HepG2 (cell line): ENCODE data around the gene KCNAB1. TPM values are rescaled to one million over a fixed set of nuclear protein-coding genes. Genes with fewer than 3 reads are reported as not detected.

Experiments
- ATAC-seq: fragments of 200-7000 bp; cut with Tn5 transposase; 3 replicates; pipeline ENCODE4 v1.9.1; 2020; ENCODE audit warnings: mild to moderate bottlenecking, moderate library complexity
- BruUV-seq: library from RNA; stranded (reverse); fragments of 400-500 nt; replicated peaks from 2 replicates; lab custom pipeline; 2021; lab: Mats Ljungman, UMichigan
- CTCF ChIA-PET: fragments of 300-600 bp; formaldehyde crosslinking; extraction: SDS; loops from one replicate; lab custom pipeline; 2021; ENCODE audit warnings: low total read pairs, inconsistent platforms, low intra/inter-chr PET ratio; lab: Yijun Ruan, JAX
- POLR2A ChIA-PET: fragments of 350-600 bp; sonication (Branson Sonifier 250); formaldehyde crosslinking; loops from one replicate; lab custom pipeline; 2020; ENCODE audit warnings: antibody characterized with exemption, inconsistent platforms; lab: Yijun Ruan, JAX
- DNase-seq: peaks from one replicate; pipeline ENCODE4 v3.0.0-alpha.2; 2015; ENCODE audit warnings: low spot score
- FAIRE-seq: peaks from 3 replicates; lab custom pipeline; 2011; peaks lifted over from hg19 to GRCh38; lab: Jason Lieb, UNC
- H2AFZ ChIP-seq: one replicate; pipeline ENCODE4 v1.6.1; 2011; ENCODE audit warnings: low read length, inconsistent platforms
- H3K27ac ChIP-seq: fragments of 300-600 bp; 3 replicates; pipeline ENCODE4 v1.8.0; 2011; ENCODE audit warnings: mixed run types, mild to moderate bottlenecking, mixed read lengths, low read length, inconsistent platforms; ENCODE audit not compliant: insufficient read depth; ENCODE audit errors: extremely low read length
- H3K27me3 ChIP-seq, 2 experiments: fragments of 200-600 bp in 1 of 2; 2 replicates in 1 of 2; 3 replicates in 1 of 2; pipeline versions ENCODE4 v1.6.0 to v1.8.0; 2011; ENCODE audit warnings: low read length in 2 of 2, mild to moderate bottlenecking in 2 of 2, moderate library complexity in 2 of 2, inconsistent platforms in 1 of 2; ENCODE audit not compliant: insufficient read depth in 2 of 2, control insufficient read depth in 1 of 2
- H3K36me3 ChIP-seq, 2 experiments: fragments of 200-600 bp in 1 of 2; replicated peaks in 1 of 2; 2 replicates in 1 of 2; 3 replicates in 1 of 2; pipeline versions ENCODE4 v1.5.1 to v1.8.0; 2011; ENCODE audit warnings: low read length in 2 of 2, inconsistent platforms in 1 of 2; ENCODE audit not compliant: insufficient read depth in 2 of 2, control insufficient read depth in 1 of 2
- H3K4me1 ChIP-seq: 2 replicates; pipeline ENCODE4 v1.5.1; 2012; ENCODE audit warnings: low read length, inconsistent platforms; ENCODE audit not compliant: insufficient read depth
- H3K4me2 ChIP-seq: 2 replicates; pipeline ENCODE4 v1.6.0; 2011; ENCODE audit warnings: low read depth, low read length, inconsistent platforms
- H3K4me3 ChIP-seq, 3 experiments: fragments of 200-600 bp in 1 of 3; sonication (generic), shearing (Covaris generic) in 1 of 3; replicated peaks in 1 of 3; 2 replicates each; pipeline ENCODE4 v1.5.1; 2011 to 2016; ENCODE audit warnings: low read length in 3 of 3, inconsistent platforms in 2 of 3, low read depth in 2 of 3, mild to moderate bottlenecking in 2 of 3, control low read depth in 1 of 3, mixed read lengths in 1 of 3; ENCODE audit not compliant: insufficient read depth in 1 of 3
- H3K79me2 ChIP-seq: one replicate; pipeline ENCODE4 v1.6.1; 2011; ENCODE audit warnings: low read length, inconsistent platforms; ENCODE audit not compliant: insufficient read depth
- H3K9ac ChIP-seq: 2 replicates; pipeline ENCODE4 v1.6.0; 2011; ENCODE audit warnings: mild to moderate bottlenecking, low read depth, low read length, inconsistent platforms; ENCODE audit not compliant: insufficient read depth
- H3K9me3 ChIP-seq: 2 replicates; pipeline ENCODE4 v1.5.1; 2012; ENCODE audit warnings: mild to moderate bottlenecking, low read length
- H4K20me1 ChIP-seq: 2 replicates; pipeline ENCODE4 v1.6.0; 2011; ENCODE audit warnings: inconsistent platforms, mild to moderate bottlenecking, low read length, moderate library complexity; ENCODE audit not compliant: insufficient read depth
- CEBPG ChIP-seq: IDR thresholded peaks from 2 replicates; pipeline ENCODE4 v1.6.1; 2016
- CHD4 ChIP-seq: fragments of 200-600 bp; sonication (generic); IDR thresholded peaks from 2 replicates; pipeline ENCODE4 v1.7.0; 2017; ENCODE audit warnings: mild to moderate bottlenecking, low read length, borderline replicate concordance
- CREB1 ChIP-seq, 2 experiments: fragments of 450-650 bp in 1 of 2; IDR thresholded peaks; 2 replicates each; pipeline ENCODE4 v1.6.1; 2016 to 2017; ENCODE audit warnings: control low read depth in 1 of 2, mild to moderate bottlenecking in 1 of 2, missing compliant biosample characterization in 1 of 2, missing genetic modification characterization in 1 of 2
- GZF1 ChIP-seq: sonication (generic); formaldehyde crosslinking; IDR thresholded peaks from 2 replicates; pipeline ENCODE4 v1.5.1; 2020; ENCODE audit warnings: mild to moderate bottlenecking, missing genetic modification reagents
- HES4 ChIP-seq: sonication (generic); formaldehyde crosslinking; IDR thresholded peaks from 2 replicates; pipeline ENCODE4 v1.9.0; 2021; ENCODE audit warnings: mild to moderate bottlenecking, missing genetic modification reagents, borderline replicate concordance
- KMT2B ChIP-seq: IDR thresholded peaks from 2 replicates; pipeline ENCODE4 v1.6.1; 2016; ENCODE audit warnings: missing genetic modification reagents, missing compliant biosample characterization
- MED13 ChIP-seq: sonication (generic); formaldehyde crosslinking; IDR thresholded peaks from 2 replicates; pipeline ENCODE4 v1.5.0; 2020; ENCODE audit warnings: missing genetic modification reagents
- MEF2D ChIP-seq: sonication (generic); formaldehyde crosslinking; IDR thresholded peaks from 2 replicates; pipeline ENCODE4 v1.5.1; 2020; ENCODE audit warnings: mild to moderate bottlenecking, missing genetic modification reagents
- NFE2L2 ChIP-seq: fragments of 150-350 bp; IDR thresholded peaks from 2 replicates; pipeline ENCODE4 v1.6.1; 2014; ENCODE audit warnings: low read length
- NPAS2 ChIP-seq: sonication (generic); formaldehyde crosslinking; IDR thresholded peaks from 2 replicates; pipeline ENCODE4 v1.8.0; 2022; ENCODE audit warnings: mild to moderate bottlenecking, missing genetic modification reagents, borderline replicate concordance
- NRL ChIP-seq: sonication (generic); formaldehyde crosslinking; IDR thresholded peaks from 2 replicates; pipeline ENCODE4 v1.5.0; 2020; ENCODE audit warnings: missing genetic modification reagents, mild to moderate bottlenecking, moderate library complexity, borderline replicate concordance
- POLR2A ChIP-seq, 2 experiments: IDR thresholded peaks; 2 replicates each; pipeline ENCODE4 v1.6.1; 2011; ENCODE audit warnings: low read depth in 2 of 2, low read length in 2 of 2, mild to moderate bottlenecking in 1 of 2, moderate library complexity in 1 of 2; ENCODE audit not compliant: insufficient read depth in 1 of 2
- REL ChIP-seq: sonication (generic); formaldehyde crosslinking; conservative IDR thresholded peaks from 2 replicates; pipeline ENCODE4 v1.8.0; 2022; ENCODE audit warnings: mild to moderate bottlenecking, missing genetic modification reagents, moderate library complexity
- ZBTB38 ChIP-seq: sonication (generic); formaldehyde crosslinking; IDR thresholded peaks from 2 replicates; pipeline ENCODE4 v1.5.1; 2020; ENCODE audit warnings: mild to moderate bottlenecking, missing genetic modification reagents
- ZKSCAN5 ChIP-seq: sonication (generic); formaldehyde crosslinking; IDR thresholded peaks from 2 replicates; pipeline ENCODE4 v1.5.1; 2020; ENCODE audit warnings: mild to moderate bottlenecking, missing genetic modification reagents
- ZNF121 ChIP-seq: sonication (generic); formaldehyde crosslinking; IDR thresholded peaks from 2 replicates; pipeline ENCODE4 v1.5.0; 2020; ENCODE audit warnings: mild to moderate bottlenecking, missing genetic modification reagents
- ZNF234 ChIP-seq: sonication (generic); formaldehyde crosslinking; conservative IDR thresholded peaks from 2 replicates; pipeline ENCODE4 v1.5.1; 2020; ENCODE audit warnings: mild to moderate bottlenecking, missing genetic modification reagents
- ZNF326 ChIP-seq: sonication (generic); formaldehyde crosslinking; IDR thresholded peaks from 2 replicates; pipeline ENCODE4 v1.4.0; 2020; ENCODE audit warnings: missing genetic modification reagents, borderline replicate concordance
- ZNF792 ChIP-seq: IDR thresholded peaks from 2 replicates; pipeline ENCODE4 v1.6.1; 2016
- WGBS: methylation state at CpG from one replicate; pipeline ENCODE4 v1.1.6; 2017; ENCODE audit warnings: low lambda C conversion rate; 5-methylcytosine and 5-hydroxymethylcytosine counted together
- in situ Hi-C: cut with HindIII; loops from 2 replicates; pipeline ENCODE4 v1.10.0; 2017; ENCODE audit warnings: low pct_unique_long_range_greater_than_20kb; ENCODE audit not compliant: extremely low pct_ligation_motif_present
- intact Hi-C: fragments of 100-400 bp; cut with micrococcal nuclease; formaldehyde crosslinking; loops from one replicate; pipeline ENCODE4 v1.10.0; 2022; ENCODE audit not compliant: unreplicated experiment
- polyA plus RNA-seq, 8 experiments: library from polyadenylated mRNA; depleted of rRNA in 3 of 8; stranded (reverse) in 7 of 8; unstranded in 1 of 8; fragments of >200 nt; fragmentation: Illumina TruSeq in 4 of 8; extraction: Trizol in 4 of 8; gene quantifications; 2 replicates each; pipeline versions ENCODE4 v1.2.1 to v1.2.3, GENCODE V29; 2011 to 2016; ENCODE audit warnings: low read depth in 4 of 8, missing spikeins in 1 of 8, mixed read lengths in 1 of 8; ENCODE audit not compliant: insufficient read depth in 1 of 8
- total RNA-seq, 5 experiments: library from RNA; depleted of rRNA; stranded (reverse); fragments of >200 nt; fragmentation: Illumina TruSeq; extraction: Trizol; gene quantifications; 2 replicates each; pipeline ENCODE4 v1.2.3, GENCODE V29; 2016; ENCODE audit warnings: low read depth in 1 of 5
- TF ChIP-seq, protein P1 (sequence below): sonication (generic); formaldehyde crosslinking; conservative IDR thresholded peaks from 2 replicates; pipeline ENCODE4 v1.4.0; 2020; ENCODE audit warnings: missing genetic modification reagents

The KCNAB1 gene
- total and polyA plus RNA-seq, 2 of the 13 experiments (the other 11 are each of a cell fraction or from before 2014, with no cell fraction given), result not detected

DNA sequence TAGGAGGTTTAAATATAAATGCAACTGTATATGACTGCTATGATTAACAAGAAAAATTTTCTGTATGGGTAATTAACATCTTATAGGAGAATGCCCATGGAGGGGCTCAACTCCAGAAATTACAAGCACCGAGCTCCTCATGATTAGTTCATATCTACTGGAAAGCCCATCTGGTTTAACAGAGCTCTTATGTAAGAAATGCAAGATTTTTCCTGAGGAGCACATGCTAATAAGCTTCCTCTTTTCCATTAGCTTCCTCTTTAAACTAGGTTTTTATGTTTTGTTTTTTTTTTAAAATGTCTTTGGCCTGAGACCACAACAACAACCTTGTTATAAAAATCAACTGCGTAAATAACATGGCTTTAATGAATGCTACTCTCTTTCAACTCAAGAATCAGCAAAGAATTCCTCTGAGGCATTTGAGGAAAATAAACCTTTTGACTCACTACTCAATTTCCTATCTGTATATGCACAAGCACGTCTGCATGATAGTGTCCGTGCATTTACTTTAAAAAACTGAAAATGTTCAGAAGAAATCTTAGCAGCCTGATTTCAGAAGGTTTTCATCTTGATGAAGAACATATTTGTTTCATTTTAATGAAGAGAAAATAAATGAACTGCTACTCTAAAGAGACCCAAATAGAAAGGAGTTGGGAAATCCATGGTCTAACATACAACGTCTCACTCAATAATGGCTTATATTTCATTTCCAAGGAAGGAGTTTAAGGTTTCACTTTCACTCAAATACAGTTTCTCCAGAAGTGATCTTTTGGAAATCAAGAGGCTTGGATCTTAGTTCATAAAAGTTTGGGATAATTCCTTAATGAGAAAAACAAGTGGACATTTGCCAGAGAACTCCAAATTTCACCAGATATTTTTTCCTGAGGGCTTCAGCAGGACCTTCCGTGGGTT is 180.8 kb downstream of the KCNAB1 start:
- no peak overlapping the region for H2AFZ ChIP-seq

DNA sequence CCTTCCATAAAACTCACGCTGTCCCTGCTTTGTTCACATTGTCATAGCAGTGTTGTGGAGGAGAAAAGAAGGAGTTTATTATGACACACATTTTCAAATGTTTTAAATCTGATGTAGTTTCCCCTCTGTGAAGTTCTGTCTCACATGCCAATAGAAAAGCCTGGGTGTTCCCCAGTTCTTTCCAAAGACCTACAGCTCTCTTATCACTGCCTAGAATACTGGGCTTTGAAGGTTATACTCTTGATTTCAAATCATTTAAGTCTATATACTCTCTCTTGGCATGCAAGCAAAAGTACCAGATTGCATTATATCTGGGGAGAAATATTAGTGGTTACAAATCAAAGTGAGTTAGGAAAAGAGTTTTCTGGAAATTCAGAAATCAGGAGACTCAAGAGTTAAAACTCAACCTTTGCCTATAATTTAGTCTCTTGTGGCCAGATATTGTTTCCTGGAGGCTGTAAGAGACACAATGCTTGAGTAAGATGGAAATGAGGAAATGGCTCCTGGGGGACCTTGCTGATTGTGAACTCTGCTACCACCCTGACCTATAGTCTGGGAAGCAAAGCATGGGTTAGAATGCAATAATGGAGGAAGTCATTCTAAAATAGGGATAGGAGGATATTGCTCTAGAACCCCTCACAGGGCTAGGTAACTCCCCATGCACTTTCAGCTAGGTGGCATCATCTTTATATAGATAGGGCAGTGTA is 182.8 kb downstream of the KCNAB1 start:
- in situ Hi-C loops, result no loop called here
- Histone ChIP-seq H3K4me1 (no peaks in the 10 kb centered on the region), H3K27ac (no peak overlapping the region), H3K9me3 (no peaks in the 10 kb centered on the region), H3K36me3 (no peaks in the 10 kb centered on the region), H3K4me2 (no peak overlapping the region), H2AFZ (no peak overlapping the region), H3K27me3 (no peaks in the 10 kb centered on the region), H3K4me3 (no peak overlapping the region), H3K9ac (no peak overlapping the region), H3K79me2 (no peaks in the 10 kb centered on the region), H4K20me1 (no peaks in the 10 kb centered on the region)
- CTCF ChIA-PET, result no interaction called here
- FAIRE-seq (no peak), ATAC-seq (no peak), DNase-seq (no peak)
- WGBS, result 0% methylated on average over 1 of the region's 1 CpG
- no peak for TF ChIP-seq REL (CRISPR knock-in tag)
- no peak for TF ChIP-seq ZNF121
- no peak for TF ChIP-seq NFE2L2
- TF ChIP-seq ZBTB38, result no peak
- TF ChIP-seq NRL (CRISPR knock-in tag), result no peak
- TF ChIP-seq CEBPG (CRISPR knock-in tag), result no peak
- no peak for TF ChIP-seq ZNF234
- TF ChIP-seq, protein P1, sequence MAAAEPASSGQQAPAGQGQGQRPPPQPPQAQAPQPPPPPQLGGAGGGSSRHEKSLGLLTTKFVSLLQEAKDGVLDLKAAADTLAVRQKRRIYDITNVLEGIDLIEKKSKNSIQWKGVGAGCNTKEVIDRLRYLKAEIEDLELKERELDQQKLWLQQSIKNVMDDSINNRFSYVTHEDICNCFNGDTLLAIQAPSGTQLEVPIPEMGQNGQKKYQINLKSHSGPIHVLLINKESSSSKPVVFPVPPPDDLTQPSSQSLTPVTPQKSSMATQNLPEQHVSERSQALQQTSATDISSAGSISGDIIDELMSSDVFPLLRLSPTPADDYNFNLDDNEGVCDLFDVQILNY (CRISPR knock-in tag), result no peak
- no peak for TF ChIP-seq HES4 (CRISPR knock-in tag)
- TF ChIP-seq ZNF792, result no peak
- TF ChIP-seq MEF2D (CRISPR knock-in tag), result no peak
- TF ChIP-seq ZKSCAN5 (CRISPR knock-in tag), result no peak
- no peak for TF ChIP-seq CHD4
- intact Hi-C loops, result no loop called here
- POLR2A ChIA-PET, result no interaction called here
- BruUV-seq, result no TSS peak

More for the DNA sequence above, 180.8 kb downstream of the KCNAB1 start:
- ChIA-PET POLR2A (no interaction called here), CTCF (no interaction called here)
- Histone ChIP-seq H3K36me3 (no peaks in the 10 kb centered on the region), H3K4me1 (no peaks in the 10 kb centered on the region), H3K79me2 (no peaks in the 10 kb centered on the region), H3K27me3 (no peaks in the 10 kb centered on the region), H3K9me3 (no peaks in the 10 kb centered on the region), H3K27ac (no peak overlapping the region), H3K4me2 (no peak overlapping the region), H4K20me1 (no peaks in the 10 kb centered on the region)
- intact Hi-C loops (no loop called here), in situ Hi-C loops (no loop called here)
- no TSS peak for BruUV-seq
- ATAC-seq, result no peak
- no peak for FAIRE-seq
- 8% methylated on average over 6 of the region's 6 CpGs for WGBS
- DNase-seq, result no peak
- TF ChIP-seq CREB1 (IDR thresholded peaks at IDR 0.05) (no peak), CREB1 (CRISPR knock-in tag; IDR thresholded peaks at IDR 0.05) (no peak), KMT2B (CRISPR knock-in tag) (no peak), NPAS2 (CRISPR knock-in tag) (no peak), GZF1 (CRISPR knock-in tag) (no peak), POLR2A (IDR thresholded peaks at IDR 0.05; ENCODE audit: insufficient read depth in 1 of 2, low read depth in 2 of 2, low read length in 2 of 2) (no peak), MED13 (no peak), ZNF326 (CRISPR knock-in tag) (no peak)
- TF ChIP-seq, all 625 proteins: peak for 0
- Histone ChIP-seq H3K9ac (no peak overlapping the region), H3K4me3 (no peak overlapping the region)
